Suprapubic skin (tissue), 4 donors: ENCODE data around the gene SEPTIN5. TPM values are rescaled to one million over a fixed set of nuclear protein-coding genes. Genes with fewer than 3 reads are reported as not detected.

Experiments
- DNase-seq, 2 donors: peaks; one replicate each; pipeline ENCODE4 v3.0.0-alpha.2; 2019; ENCODE audit warnings: low spot score in 2 of 2
- H3K27ac ChIP-seq: fragments of 200-600 bp; sonication (generic); one replicate; pipeline ENCODE4 v1.5.1; 2019
- H3K27me3 ChIP-seq: fragments of 200-600 bp; sonication (generic); one replicate; pipeline ENCODE4 v1.5.1; 2019
- H3K36me3 ChIP-seq: fragments of 200-600 bp; sonication (generic); one replicate; pipeline ENCODE4 v1.5.1; 2019
- H3K4me1 ChIP-seq: fragments of 200-600 bp; sonication (generic); one replicate; pipeline ENCODE4 v1.5.1; 2019
- H3K4me3 ChIP-seq: fragments of 200-600 bp; sonication (generic); one replicate; pipeline ENCODE4 v1.5.1; 2019; ENCODE audit warnings: mild to moderate bottlenecking
- H3K9me3 ChIP-seq: fragments of 200-600 bp; sonication (generic); one replicate; pipeline ENCODE4 v1.5.1; 2019
- EP300 ChIP-seq: sonication (generic); formaldehyde crosslinking; IDR thresholded peaks from one replicate; pipeline ENCODE4 v1.6.1; 2017; ENCODE audit warnings: antibody characterized with exemption
- POLR2A ChIP-seq, 2 donors: fragments of 450-650 bp; IDR thresholded peaks; one replicate each; pipeline ENCODE4 v1.6.1; 2017; ENCODE audit warnings: antibody characterized with exemption in 2 of 2, mild to moderate bottlenecking in 2 of 2, moderate library complexity in 2 of 2
- POLR2AphosphoS5 ChIP-seq, 3 donors: sonication (generic); formaldehyde crosslinking; IDR thresholded peaks; one replicate each; pipeline ENCODE4 v1.6.1; 2017; ENCODE audit warnings: antibody characterized with exemption in 3 of 3
- WGBS: methylation state at CpG from one replicate; pipeline ENCODE4 v1.1.5; 2018; 5-methylcytosine and 5-hydroxymethylcytosine counted together
- total RNA-seq, 4 donors: library from RNA; depleted of rRNA; stranded (reverse); fragments of >200 nt; gene quantifications; one replicate each; pipeline ENCODE4 v1.1.0, GENCODE V29; 2016
- TF ChIP-seq, protein P1 (sequence below), 2 donors: fragments of 200-600 bp in 1 of 2; fragments of 450-650 bp in 1 of 2; sonication (generic) in 1 of 2; IDR thresholded peaks; one replicate each; pipeline ENCODE4 v1.5.1; 2016 to 2019; ENCODE audit warnings: antibody characterized with exemption in 2 of 2, mild to moderate bottlenecking in 1 of 2, moderate library complexity in 1 of 2

The SEPTIN5 gene
- total RNA-seq, 4 donors from 2014 or later = 89.0 to 147 (median 129) TPM

DNA sequence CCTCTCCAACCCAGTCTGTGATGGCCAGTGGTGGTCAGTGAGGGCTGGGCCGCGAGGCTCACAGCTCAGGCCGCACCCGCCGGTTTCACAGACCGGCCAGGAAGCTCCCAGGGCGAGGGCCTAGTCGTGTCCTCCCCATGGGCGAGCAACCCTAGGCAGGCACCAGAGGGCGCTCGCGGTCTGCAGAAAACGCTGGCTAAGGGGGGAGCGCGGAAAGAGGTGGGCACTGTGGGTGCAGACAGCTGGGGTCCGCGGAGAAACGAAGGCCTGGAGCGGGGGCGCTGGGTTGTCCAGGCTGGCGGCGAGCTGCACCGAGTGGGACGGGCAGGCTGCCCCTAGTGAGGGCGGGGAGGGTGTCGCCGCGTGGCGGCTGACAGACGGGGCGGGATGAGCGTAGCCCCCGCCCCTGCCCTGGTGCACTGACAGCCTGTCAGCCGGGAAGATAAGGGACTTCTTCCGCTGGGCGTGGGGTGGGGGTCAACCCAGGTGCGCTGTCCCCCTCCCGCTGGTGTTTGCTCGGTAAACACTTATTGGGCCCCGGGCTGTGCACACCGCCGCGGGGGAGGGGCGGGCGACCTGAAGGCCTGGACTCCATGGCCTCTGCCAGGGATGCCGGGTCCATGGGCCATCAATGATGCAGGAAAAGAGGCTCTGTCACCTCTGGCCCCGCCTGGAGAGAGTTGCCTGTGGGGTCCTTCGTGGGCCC lies 16.5 kb downstream of the SEPTIN5 start:
- DNase-seq = peak; percentile 90 to 92
- peak overlapping the region; percentile 40 for H3K4me3 ChIP-seq
- H3K36me3 ChIP-seq = no peaks in the 10 kb centered on the region
- peaks cover 15% of the 10 kb centered on the region for H3K27me3 ChIP-seq
- TF ChIP-seq, protein P1, sequence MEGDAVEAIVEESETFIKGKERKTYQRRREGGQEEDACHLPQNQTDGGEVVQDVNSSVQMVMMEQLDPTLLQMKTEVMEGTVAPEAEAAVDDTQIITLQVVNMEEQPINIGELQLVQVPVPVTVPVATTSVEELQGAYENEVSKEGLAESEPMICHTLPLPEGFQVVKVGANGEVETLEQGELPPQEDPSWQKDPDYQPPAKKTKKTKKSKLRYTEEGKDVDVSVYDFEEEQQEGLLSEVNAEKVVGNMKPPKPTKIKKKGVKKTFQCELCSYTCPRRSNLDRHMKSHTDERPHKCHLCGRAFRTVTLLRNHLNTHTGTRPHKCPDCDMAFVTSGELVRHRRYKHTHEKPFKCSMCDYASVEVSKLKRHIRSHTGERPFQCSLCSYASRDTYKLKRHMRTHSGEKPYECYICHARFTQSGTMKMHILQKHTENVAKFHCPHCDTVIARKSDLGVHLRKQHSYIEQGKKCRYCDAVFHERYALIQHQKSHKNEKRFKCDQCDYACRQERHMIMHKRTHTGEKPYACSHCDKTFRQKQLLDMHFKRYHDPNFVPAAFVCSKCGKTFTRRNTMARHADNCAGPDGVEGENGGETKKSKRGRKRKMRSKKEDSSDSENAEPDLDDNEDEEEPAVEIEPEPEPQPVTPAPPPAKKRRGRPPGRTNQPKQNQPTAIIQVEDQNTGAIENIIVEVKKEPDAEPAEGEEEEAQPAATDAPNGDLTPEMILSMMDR (IDR thresholded peaks at IDR 0.05) = peak; percentile 92 to 94
- no peak for TF ChIP-seq EP300
- no peaks in the 10 kb centered on the region for H3K9me3 ChIP-seq
- peaks cover 10% of the 10 kb centered on the region for H3K4me1 ChIP-seq
- WGBS = 2% methylated on average over 12 of the region's 48 CpGs
- no peak overlapping the region for H3K27ac ChIP-seq

DNA sequence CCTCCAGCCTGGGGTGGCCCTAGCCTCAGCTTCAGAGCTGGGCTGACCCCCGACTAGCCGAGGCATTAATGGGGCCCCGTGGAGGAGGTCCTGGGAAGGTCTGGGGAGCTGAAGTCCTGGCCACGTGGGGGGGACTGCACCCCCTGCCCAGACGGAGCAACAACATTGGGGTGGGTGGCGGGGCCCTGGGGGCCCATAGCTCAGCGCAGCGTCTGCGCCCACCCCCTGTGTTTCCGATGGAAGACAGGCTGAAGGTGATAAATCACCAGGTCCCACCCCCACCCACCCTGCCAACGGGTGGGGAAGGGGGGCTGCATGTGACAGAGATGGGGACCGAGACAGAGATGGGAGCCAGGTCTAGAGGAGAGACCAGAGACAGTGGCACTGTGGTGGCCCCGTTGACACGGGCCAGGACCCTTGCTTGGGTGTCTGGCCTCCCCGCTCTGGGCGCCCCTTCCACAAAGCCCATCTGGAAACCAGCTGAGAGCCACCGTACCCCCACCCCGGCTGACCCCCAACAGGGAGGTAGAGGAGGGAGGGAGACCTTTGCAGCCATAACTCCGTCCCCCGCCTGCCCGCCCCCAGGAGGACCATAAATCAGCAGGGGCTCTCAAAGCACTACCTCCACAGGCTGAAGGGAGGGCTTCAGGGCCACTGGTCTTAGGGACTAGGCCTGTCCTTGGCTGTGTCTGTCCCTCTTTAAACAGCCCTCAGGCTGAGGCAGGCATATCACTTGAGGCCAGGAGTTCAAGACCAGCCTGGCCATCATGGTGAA lies 17.2 kb downstream of the SEPTIN5 start:
- H3K4me1 ChIP-seq = peaks cover 10% of the 10 kb centered on the region
- no peak for DNase-seq
- H3K27me3 ChIP-seq = peaks cover 8% of the 10 kb centered on the region
- no peak overlapping the region for H3K4me3 ChIP-seq
- H3K9me3 ChIP-seq = no peaks in the 10 kb centered on the region
- TF ChIP-seq, protein P1 (IDR thresholded peaks at IDR 0.05) = no peak
- TF ChIP-seq POLR2A (IDR thresholded peaks at IDR 0.05) (no peak), EP300 (no peak), POLR2AphosphoS5 (IDR thresholded peaks at IDR 0.05) (no peak)
- no peak overlapping the region for H3K27ac ChIP-seq
- WGBS = 73% methylated on average over 7 of the region's 21 CpGs
- H3K36me3 ChIP-seq = no peaks in the 10 kb centered on the region

DNA sequence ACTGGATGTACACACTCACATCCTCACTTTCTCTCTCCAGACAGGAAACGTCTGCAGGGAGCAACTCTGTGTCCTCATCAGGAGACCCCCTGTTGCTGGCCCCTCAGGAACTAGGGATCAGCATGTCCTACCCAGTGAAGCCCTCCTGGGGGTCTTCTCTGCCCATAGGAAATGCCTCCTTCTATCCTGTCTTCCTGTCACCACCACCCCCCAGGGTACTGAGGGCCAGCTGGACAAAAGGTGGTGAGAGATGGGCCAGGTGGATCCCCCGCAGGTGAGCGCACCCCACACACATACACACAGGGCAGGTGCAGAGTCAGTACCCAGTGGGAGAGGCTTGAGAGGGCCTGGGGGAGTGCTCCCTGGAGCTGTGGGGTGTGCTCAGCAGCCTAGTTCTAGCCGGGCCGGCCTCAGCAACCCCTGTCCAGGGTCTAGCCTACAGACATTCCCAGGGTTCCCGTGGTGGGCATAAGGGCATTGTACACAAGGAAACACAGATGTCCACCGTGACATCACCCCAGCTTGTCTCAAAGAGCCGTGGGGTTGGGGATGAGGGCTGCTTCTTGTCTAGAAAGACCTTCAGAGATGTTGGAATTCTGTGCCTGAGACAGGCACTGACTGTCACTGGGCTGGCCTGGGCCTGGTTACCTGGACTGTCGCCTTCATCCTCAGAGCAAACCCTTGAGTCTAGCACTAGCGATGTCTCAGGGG lies 18.3 kb downstream of the SEPTIN5 start:
- Histone ChIP-seq H3K27me3 (no peaks in the 10 kb centered on the region), H3K27ac (no peak overlapping the region), H3K4me3 (no peak overlapping the region), H3K4me1 (peaks cover 10% of the 10 kb centered on the region), H3K36me3 (no peaks in the 10 kb centered on the region), H3K9me3 (no peaks in the 10 kb centered on the region)
- TF ChIP-seq EP300 (no peak), POLR2A (IDR thresholded peaks at IDR 0.05) (no peak), POLR2AphosphoS5 (IDR thresholded peaks at IDR 0.05) (no peak)
- TF ChIP-seq, protein P1 (IDR thresholded peaks at IDR 0.05) = no peak
- WGBS = 85% methylated on average over 3 of the region's 10 CpGs
- no peak for DNase-seq

DNA sequence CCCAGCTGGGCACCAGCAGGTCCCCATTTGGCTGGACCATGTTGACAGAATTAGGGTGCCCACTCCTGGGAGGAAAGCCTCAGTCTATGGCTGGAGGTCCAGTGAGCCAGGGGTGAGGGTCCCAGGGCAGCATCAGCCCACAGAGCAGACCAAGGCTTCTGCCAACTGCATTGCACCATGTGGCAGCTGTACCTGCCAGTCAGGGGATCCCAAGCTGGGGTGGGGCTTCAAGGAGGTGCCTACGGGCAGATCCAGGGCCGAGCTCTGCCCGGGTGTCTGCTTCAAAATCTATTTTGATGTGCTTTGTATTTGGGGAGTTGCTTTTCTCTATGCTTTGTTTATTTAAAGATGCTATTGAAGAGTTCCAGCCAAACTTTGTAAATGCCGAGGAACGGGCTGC lies 19.5 kb downstream of the SEPTIN5 start:
- Histone ChIP-seq H3K4me1 (peaks cover 10% of the 10 kb centered on the region), H3K4me3 (no peak overlapping the region), H3K27me3 (peaks cover 2% of the 10 kb centered on the region), H3K36me3 (no peaks in the 10 kb centered on the region), H3K27ac (no peak overlapping the region), H3K9me3 (no peaks in the 10 kb centered on the region)
- 70% methylated on average over 5 of the region's 5 CpGs for WGBS
- TF ChIP-seq POLR2AphosphoS5 (IDR thresholded peaks at IDR 0.05) (no peak), EP300 (no peak), POLR2A (IDR thresholded peaks at IDR 0.05) (no peak)
- TF ChIP-seq, protein P1 (IDR thresholded peaks at IDR 0.05) = no peak
- no peak for DNase-seq

DNA sequence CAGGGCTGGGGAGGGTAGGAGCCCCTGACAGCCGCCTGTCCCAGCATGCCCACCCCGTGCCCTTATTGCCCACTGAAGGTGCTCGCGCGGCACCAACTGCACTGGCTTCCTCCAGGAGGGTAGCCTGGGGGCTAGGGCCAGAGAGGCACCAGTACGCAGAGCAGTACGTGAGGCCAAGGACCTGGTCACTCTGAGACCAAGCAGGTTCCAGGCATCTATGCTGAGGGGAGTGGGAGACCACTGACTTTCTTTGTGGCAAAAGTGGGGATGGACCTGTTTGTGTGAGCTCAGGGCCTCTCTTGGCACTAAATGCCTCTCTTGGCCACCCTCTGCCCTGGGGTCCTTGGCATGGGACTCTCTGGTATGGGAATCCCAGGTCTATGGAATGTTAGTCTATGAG lies 19.9 kb downstream of the SEPTIN5 start:
- H3K27me3 ChIP-seq = peaks cover 3% of the 10 kb centered on the region
- TF ChIP-seq POLR2AphosphoS5 (IDR thresholded peaks at IDR 0.05) (no peak), EP300 (no peak), POLR2A (IDR thresholded peaks at IDR 0.05) (no peak)
- TF ChIP-seq, protein P1 (IDR thresholded peaks at IDR 0.05) = no peak
- 100% methylated on average over 1 of the region's 7 CpGs for WGBS
- no peak overlapping the region for H3K27ac ChIP-seq
- no peaks in the 10 kb centered on the region for H3K9me3 ChIP-seq
- peaks cover 10% of the 10 kb centered on the region for H3K4me1 ChIP-seq
- no peaks in the 10 kb centered on the region for H3K36me3 ChIP-seq
- H3K4me3 ChIP-seq = no peak overlapping the region
- no peak for DNase-seq
